Midbrain (tissue), 1 donor: ENCODE results near the gene PKIG.
"Not testable (repeated sequence)": the region's sequence is repeated elsewhere in the genome, so short reads cannot be mapped to it uniquely, and the experiment has no call there.

ENCODE experiments used
- DNase-seq: peaks from one replicate; lab custom pipeline; 2025; lab: John Stamatoyannopoulos, UW

PKIG gene

DNA sequence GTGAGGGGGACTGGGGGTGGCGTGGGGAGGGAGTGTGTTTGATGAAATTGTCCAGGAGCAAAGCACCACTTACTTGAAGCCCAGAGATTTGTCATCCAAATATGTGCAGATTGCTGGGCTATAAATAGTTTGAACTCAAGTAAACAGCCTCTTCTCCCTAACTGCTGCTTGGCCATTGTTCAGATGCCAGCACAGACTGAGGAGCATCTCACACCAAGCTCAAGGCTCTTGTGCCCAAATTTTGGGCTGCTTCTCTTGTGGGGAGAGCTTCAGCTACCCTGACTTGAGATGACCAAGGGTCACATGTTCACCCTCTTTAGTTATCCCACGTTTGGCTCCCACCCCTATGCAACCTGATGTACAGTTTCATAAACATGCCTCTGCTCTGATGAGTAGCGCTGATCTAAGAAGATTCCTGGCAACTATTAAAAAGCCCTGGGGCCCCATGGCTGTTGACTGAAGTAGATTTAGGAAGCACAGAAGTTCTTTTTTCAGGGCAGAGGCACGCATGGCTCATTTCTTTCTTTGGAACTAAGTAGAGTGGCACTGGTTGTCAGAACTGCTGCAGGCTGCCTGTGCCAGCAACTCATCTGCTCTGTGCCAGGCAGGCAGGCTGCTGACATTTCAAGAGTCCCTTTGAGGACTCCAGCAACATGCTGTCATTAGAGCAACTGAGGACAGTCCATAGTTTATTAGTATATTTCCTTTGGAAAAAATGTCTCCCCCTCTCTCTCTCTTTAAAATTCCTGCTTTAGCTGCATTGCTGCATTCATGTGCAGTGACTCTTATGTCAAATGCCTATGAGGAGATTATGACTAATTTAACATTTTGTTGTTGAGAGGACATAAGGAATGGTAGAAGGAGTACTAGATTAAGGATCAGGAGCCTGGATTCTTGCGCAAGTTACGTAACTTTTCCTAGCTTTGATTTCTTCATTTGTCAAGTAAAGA, 9.6 kb upstream of the PKIG start:
- DNase-seq: peak; percentile 69

DNA sequence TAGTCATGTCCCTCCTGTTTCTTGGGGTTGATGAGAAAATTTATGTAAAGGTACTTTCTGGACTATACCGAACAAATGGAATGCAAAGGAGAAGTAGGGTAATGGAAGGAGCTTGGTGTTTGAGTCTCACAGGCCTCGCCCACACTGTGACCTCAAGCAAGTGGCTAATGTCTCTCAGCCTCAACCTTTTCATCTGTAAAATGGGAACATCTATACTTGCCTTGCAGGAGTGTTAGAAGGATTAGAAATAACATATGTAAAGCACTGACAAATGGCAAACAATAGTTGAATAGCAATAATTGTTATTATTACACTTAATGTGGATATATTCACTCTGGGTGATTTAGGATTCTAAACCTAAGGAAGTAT, 8.9 kb upstream of the PKIG start:
- DNase-seq: no peak

DNA sequence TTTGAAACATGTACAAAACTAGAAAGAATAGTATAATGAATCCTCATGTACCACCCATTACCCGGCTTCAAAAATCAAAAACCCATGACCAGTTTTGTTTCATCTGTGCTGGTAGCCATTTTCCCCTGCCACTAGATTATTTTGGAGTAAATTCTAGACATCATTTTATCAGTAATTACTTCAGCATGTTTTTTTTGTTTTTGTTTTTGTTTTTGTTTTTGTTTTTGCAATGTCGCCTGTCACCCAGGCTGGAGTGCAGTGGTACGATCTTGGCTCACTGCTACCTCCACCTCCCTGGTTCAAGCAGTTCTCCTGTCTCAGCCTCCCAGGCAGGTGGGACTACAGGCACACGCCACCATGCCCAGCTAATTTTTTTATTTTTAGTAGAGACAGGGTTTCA, 8.0 kb upstream of the PKIG start:
- no peak for DNase-seq

DNA sequence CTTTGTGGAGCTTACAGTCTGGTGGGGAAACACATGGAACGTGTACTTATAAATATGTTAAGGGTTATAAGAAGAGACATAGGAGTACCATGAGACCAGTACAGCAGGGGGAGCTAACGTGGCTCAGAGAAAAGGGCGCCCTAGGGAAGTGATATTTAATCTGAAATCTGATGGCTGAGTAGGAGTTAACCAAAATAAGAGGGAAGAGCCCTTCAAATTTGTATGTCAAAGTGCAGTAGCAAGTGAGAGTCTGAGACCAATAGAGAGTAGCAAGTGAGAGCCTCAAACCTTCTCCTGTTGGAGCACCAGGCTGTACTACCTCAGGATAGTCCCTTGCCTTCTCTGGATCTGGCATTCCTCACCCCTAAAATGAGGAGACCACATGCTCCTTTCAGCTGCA, 6.1 kb upstream of the PKIG start:
- no peak for DNase-seq

DNA sequence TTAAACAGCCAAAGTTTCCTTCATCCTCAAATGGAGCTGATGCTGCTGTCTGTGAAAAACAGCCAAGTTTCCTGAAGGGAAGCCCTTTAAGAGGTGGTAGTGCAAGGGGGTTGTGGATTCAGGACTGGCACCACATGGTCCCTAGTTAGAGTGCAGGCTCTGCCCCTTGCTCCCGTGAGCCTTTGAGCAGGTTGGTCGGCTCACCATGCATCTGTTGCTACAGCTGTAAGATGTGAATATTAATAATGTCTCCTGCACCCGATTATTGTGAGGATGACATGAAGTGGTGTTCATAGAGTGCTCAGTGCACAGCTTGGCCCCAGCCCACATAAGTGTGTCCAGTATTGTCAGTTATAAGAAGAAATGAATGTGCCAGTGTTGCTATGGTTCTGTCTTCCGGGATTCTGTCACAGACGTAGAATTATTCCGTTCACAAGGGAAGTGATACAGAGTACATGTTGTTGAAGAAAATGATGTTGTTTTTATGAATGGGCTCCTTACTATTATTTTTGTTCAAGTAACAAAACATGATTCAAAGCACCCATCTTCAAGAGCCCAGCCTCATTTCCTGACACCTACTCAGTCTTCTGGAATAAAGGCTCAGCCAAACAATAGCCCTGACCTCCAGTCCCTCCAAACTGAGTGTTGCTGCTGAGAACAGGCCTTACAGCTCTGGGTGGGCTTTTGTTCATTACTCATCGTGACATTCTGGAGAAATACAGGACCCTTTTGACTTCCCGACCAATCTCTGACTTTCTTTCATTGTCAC, 2.9 kb upstream of the PKIG start:
- no peak for DNase-seq

DNA sequence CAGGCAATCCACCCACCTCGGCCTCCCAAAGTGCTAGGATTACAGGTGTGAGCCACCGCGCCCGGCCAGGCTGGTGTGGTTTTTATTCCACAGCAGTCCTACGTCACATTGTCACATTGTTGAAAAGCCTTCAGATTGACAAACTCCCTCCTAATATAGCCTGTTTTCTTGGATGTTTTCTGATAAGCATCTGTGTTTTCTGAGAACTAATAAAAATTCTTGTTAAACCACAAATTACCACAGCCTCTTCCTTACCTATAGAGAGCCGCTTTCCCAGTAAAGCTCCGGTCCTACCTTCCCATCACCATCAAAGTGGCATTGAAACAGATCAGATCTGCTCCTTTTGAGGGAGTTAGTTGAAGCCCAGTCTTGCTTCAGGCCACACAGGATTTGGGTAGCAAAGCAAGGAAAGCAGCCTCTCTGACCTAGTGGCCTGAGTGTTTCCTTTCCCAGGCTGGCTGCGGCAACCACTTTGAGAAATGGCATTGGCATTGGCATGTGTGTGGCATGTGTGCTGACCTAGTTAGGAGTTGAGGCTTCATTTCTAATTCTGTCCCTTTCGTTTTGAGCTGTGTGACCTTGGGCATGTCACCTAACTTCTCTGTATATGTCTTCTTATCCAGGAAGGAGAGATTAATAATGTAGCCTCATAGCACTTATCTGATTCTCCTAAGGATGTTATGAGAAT, 1.7 kb upstream of the PKIG start:
- no peak for DNase-seq

DNA sequence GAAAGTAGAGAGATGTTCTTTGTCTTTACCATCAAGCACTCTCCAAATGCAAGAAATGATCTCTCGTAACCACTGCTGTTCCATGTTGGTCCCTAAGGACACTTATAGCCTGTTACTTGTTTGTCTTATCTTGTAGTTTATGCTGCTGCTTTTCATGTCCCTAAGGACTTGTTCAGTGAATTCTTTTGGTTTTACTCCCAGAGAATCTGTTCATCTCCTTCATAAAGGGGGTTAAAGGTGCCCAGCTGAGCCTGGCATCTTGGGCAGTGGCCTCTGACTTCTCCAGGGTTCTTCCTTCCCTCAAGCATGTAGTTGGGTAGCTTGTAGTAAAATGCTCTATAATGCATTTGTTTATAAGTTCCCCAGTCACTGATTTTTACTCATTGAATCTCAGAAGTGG, 864 bp upstream of the PKIG start:
- no peak for DNase-seq

DNA sequence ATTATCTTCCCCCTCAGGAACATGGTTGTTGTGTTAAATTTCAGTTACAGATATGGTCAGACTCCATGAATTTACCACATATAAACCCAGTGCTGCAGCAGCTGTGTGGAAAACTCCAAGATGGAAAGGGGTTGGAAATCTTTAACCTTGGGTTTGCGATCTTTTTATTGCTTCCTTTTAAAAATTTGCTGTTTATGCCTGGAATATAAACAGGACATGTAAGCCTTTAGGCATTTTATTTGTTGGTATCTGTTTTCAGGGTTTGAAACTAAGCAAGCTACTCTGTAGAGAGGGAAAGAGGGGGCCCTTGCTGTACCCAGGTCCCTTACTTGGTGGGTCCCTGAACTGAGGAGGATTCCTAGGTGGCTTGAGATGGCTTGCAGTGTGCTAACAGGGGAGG, 778 bp downstream of the PKIG start:
- DNase-seq: no peak

DNA sequence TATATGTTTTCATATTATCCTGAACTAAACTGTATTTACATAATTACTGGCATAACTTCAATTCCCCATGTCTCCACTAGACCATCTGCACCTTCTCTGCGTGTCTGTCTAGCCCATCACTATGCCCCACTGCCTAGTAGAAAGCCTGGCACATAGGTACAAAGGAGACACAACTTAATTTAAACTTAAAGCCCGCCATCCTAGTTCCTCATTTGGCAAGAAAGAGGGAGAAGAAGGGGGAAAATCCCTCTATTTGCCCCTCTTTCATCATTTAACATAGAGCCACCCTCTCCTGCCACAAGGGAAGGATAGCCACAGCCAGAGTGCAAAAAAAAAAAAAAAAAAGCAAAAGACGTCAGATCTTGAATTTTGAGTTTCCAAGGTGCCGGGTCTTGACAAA, 1.8 kb downstream of the PKIG start:
- DNase-seq: no peak

DNA sequence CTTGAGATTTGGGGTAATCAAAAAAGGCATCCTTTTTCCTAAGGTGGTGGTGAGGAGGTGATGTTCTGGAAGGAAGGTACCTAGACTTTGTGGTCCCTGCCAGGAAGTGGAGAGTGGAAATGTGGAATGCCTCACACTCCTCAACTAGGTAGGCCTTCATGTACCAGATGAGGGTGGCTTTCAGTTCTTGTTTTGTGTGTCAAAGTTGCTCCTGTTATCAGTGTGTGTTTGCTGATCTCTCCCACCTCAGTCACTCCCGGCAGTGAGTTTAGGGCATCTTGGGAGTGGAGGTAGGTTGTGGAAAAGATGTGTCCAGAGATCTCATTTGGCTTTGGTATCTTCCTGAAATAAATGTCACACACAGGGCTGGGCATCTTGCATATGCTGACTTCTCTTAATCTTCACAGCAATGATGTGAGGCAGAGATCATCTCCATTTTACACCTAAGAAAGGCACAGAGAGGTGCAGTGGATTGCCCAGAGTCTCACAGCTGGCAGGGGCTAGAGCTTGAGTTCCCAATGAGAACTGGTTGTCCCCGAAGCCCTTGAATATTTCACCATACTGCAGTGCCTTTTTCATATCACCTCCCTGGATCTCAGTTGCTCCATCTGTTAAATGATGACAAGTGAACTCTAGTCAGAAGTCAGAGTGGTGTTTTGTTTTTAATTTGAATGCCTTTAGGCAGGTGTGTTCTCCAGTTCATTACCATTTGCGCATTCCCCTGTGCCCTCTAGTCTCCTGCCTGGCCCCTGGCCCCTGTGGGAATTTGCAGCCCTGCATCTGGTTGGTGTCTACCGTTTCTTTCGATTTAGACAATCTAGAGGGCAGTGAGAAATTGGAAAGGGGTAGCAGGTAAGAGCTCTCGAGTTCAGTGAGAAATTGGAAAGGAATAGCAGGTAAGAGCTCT, 2.9 kb downstream of the PKIG start:
- no peak for DNase-seq

DNA sequence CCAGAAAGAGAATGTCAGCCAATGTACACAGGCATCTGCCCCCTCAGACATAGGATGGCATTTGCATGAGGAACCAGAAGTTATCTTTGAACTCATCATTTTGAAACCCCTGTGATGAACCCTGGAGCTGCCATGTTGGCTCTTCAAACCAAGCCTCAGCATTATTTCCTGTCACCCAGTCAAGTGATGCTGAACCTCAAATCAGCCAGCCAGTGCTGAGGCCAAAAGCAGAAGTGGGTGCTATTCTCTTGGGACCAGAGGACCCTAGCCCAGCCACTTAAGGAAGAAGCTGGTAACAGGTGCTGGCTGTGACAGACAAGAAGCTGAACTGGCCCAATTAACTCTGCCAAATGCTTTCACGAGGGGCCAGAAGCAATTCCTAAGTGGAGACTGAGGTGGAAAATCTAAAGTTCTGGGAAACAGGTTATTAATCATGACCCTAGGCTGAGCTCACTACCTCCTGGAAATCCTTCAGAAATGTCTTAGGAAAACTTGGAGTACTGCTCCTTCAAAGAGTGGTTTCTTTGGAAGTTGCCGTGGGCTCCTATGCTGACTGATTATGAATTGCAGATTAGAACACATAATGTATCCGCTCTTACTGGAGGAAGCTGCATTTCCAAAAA, 4.0 kb downstream of the PKIG start:
- DNase-seq: no peak

DNA sequence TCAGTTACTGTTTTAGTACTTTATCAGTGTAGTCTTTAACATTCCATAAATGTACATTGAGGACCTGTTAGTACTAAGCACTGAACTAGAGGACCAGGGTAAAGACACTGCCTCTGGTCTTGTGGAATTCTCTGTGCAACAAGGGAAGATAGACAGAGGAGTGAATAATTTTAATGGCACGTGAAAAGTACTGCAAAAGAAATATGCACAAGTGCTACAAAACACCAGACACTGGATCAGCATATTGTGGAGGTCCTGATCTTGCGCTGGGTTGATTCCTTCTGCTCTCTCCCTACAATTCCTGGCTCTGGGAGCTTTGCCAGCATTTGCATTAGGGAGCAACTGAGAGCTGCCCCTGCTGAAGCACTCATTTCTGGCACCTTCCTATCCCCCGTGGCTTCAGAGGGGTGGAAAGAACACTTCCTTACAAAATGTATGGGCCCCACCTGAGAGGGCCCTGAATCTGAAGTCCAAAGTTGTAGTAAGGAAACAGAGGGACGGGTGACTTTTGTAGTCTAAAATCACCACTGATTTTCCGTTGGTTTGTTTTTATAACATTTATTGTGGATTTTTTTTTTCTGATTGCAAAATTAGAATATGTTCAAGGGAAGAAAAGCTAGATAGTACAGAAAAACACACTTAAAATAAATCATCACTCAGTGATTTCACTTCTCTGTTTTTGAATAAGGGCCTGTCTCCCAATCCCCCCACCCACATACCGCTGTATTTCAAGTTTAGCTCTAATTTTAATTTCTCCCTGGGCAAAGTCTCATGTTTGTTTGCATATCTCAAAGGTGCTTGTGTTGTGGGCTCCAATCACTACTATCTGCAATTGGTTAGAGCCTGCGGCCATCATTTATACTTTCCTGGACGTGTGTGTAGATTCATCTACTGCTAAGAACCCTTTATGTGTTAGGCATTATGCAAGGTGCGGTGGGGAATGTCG, 4.9 kb downstream of the PKIG start:
- DNase-seq: no peak

DNA sequence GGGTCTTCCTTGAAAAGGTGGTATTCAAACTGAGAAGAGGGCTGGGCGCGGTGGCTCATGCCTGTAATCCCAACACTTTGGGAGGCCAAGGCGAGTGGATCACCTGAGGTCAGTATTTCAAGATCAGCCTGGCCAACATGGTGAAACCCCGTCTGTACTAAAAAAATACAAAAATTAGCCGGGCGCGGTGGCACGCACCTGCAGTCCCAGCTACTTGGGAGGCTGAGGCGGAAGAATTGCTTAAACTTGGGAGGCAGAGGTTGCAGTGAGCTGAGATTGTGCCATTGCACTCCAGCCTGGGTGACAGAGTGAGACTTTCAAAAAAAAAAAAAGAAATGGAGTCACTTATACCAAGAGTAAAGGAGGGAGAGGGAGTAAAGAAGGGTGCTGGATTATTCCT, 5.9 kb downstream of the PKIG start:
- not testable (repeated sequence) for DNase-seq

DNA sequence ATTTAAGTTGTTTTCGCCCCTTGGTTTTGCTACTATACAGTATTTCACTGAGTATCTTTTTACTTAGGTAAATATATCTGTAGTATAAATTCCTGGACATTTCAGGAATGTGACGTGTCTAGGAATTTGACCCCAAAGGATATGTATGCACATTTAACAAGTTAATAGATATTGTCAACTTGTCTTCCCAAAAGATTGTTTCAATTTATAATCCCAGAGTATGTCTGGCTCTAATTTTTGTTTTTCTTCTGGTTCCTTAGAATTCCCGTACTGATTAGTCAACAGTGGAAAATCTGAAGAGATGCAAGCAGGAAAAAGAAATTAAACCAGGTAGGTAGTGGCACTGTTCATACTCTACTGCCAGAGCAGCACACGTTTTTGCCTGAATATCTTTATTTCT, 7.2 kb downstream of the PKIG start:
- no peak for DNase-seq

DNA sequence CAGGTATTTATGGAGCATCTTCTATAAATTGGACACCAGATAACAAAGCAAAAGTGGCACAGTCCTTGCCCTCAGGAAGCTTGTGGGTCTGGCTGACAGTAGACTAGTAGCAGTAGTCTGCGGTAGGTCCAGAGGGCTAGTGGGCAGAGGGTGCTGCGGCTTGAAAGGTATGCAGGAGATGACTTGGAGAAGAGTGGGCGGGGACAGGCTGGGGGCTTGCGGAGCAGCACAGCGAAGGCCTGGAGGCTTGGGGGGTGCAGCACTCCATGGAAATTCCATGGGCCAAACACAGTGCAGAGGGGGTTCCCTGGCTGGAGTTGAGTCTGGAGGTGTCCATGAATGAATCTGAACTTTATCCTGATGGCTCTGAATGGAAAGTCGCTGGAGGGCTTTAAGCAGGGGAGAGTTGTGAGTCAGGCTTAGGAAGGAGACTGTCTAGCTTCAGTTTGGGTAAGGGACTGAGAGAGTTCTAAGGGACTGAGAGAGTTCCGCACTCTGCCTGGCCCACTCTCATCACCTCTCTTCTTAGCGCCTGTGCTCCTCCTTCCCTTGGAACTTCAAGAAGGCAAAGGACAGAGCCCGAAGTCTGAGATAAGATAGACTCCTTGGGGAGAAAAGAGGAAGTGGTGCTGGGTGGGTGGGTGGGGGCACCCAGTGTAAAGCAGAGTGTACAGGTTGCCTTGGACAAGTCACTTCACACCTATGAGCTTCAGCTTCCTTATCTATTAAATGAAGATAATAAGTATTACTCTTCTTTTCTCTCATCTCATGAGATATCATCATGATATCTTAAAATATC, 8.8 kb downstream of the PKIG start:
- no peak for DNase-seq

DNA sequence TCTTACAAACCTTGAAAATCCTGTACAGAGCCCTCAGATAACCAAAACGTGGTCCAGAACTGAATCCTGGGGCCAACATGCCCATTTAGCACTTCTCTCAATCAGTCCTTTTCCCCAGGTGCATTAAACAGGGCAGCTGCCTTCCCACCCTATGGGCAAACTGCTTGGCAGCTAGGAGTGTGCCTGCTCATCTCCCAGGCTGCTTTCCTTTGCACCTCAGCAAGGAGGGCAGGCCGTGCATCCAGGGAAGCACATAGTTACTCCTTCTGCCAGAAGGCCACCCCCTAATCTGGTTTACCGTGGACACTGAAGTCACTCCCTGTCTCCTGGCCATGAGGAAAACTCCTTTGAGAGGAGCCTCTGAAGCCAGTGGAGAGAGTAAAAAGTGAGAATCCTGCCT, 10.0 kb downstream of the PKIG start:
- no peak for DNase-seq

DNA sequence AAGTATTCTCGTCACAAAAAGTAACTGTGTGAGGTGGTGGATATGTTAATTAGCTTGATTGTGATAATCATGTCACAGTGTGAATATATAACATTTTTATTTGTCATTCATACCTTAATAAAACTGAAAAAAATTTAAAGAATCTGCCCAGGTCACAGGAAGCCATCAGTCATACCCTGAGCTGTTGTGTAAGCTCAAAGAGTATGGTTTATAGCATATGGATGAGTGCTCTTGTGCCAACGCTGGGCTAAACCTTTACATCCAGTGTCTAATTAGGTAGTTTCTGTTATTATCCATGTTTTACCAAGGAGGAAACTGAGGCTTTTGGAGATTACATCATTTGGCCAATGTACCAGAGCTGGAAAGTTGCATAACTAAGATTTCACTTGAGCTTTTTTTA, 11.4 kb downstream of the PKIG start:
- DNase-seq: no peak

DNA sequence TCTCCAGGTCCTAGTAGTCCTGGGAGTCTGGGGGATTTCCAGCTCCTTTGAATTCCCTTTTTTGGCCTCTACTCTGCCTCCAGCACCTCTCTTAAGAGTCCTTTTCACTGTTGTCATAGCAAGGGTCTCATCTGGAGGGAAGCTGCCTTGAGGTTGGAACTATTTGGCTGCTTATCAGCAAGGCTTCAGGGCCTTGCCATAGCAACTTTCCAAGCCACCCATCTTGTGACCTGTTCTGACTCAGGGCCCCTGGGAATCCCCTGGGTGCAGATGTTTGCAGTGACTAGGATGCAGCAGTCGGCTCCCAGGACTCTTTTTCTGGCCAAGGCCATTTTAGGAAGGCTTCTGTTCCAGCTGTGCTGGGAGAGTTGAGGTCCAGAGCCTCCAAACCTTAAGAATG, 12.4 kb downstream of the PKIG start:
- no peak for DNase-seq

DNA sequence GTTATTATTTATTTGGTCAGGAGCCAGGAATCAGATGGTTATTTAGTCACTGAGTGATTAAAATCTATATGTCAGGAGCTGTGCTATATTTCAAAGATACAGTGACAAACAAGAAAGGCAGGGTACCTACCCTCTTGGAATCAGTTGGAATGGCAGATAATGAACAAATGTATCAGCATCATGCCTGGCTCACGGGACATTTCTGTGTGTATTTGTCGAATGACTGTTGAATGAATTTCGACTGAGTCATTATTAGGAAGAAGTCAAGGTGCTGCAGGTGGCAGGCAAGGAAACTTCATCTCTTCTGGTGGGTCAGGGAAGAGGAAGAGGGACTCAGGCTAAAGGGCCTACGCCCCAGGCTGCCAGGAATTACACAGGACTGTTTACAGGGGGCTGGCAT, 13.6 kb downstream of the PKIG start:
- no peak for DNase-seq
